HepG2 (cell line): ENCODE data around the gene KCNAB3. TPM values are rescaled to one million over a fixed set of nuclear protein-coding genes. Genes with fewer than 3 reads are reported as not detected.
A peak's percentile ranks its signal among the peaks of the same experiment; 100 is the strongest.

Experiments
- ELF3 ChIP-seq: IDR thresholded peaks from 2 replicates; pipeline ENCODE4 v1.6.1; 2016; ENCODE audit warnings: missing genetic modification reagents, missing compliant biosample characterization
- ESRRA ChIP-seq: sonication (generic); formaldehyde crosslinking; IDR thresholded peaks from 2 replicates; pipeline ENCODE4 v1.5.1; 2020; ENCODE audit warnings: mild to moderate bottlenecking, low read depth, missing genetic modification reagents
- FLYWCH1 ChIP-seq: sonication (generic); formaldehyde crosslinking; IDR thresholded peaks from 2 replicates; pipeline ENCODE4 v1.8.1; 2023; ENCODE audit warnings: mild to moderate bottlenecking, missing genetic modification reagents
- GABPB1 ChIP-seq: IDR thresholded peaks from 2 replicates; pipeline ENCODE4 v1.6.1; 2016; ENCODE audit warnings: mild to moderate bottlenecking, missing genetic modification reagents, moderate library complexity, missing compliant biosample characterization
- GATAD2A ChIP-seq: IDR thresholded peaks from 2 replicates; pipeline ENCODE4 v1.6.1; 2016
- HIVEP1 ChIP-seq: sonication (generic); formaldehyde crosslinking; IDR thresholded peaks from 2 replicates; pipeline ENCODE4 v1.4.0; 2020; ENCODE audit warnings: mild to moderate bottlenecking, missing genetic modification reagents
- HMG20A ChIP-seq: IDR thresholded peaks from 2 replicates; pipeline ENCODE4 v1.6.1; 2016; ENCODE audit warnings: borderline replicate concordance
- KDM3A ChIP-seq: IDR thresholded peaks from 2 replicates; pipeline ENCODE4 v1.6.1; 2018; ENCODE audit warnings: low read depth, missing compliant biosample characterization
- MYNN ChIP-seq: sonication (generic); formaldehyde crosslinking; IDR thresholded peaks from 2 replicates; pipeline ENCODE4 v1.4.0; 2020; ENCODE audit warnings: mild to moderate bottlenecking, low read depth, missing genetic modification reagents
- NAIF1 ChIP-seq: sonication (generic); formaldehyde crosslinking; IDR thresholded peaks from 2 replicates; pipeline ENCODE4 v1.5.0; 2020; ENCODE audit warnings: mild to moderate bottlenecking, missing genetic modification reagents, borderline replicate concordance
- NCOR1 ChIP-seq: fragments of 200-600 bp; sonication (generic); IDR thresholded peaks from 2 replicates; pipeline ENCODE4 v1.7.0; 2017; ENCODE audit warnings: antibody characterized with exemption, low read length, borderline replicate concordance
- NR2C2 ChIP-seq: sonication (generic); formaldehyde crosslinking; IDR thresholded peaks from 2 replicates; pipeline ENCODE4 v1.4.0; 2020; ENCODE audit warnings: missing genetic modification reagents, mild to moderate bottlenecking, moderate library complexity, borderline replicate concordance
- NR2F6 ChIP-seq, 2 experiments: IDR thresholded peaks; 2 replicates each; pipeline ENCODE4 v1.6.1; 2016; ENCODE audit warnings: antibody characterized with exemption in 1 of 2, mild to moderate bottlenecking in 1 of 2
- PHF20 ChIP-seq: sonication (generic); formaldehyde crosslinking; IDR thresholded peaks from 2 replicates; pipeline ENCODE4 v1.5.0; 2020; ENCODE audit warnings: mild to moderate bottlenecking, missing genetic modification reagents
- POLR2A ChIP-seq, 2 experiments: IDR thresholded peaks; 2 replicates each; pipeline ENCODE4 v1.6.1; 2011; ENCODE audit warnings: low read depth in 2 of 2, low read length in 2 of 2, mild to moderate bottlenecking in 1 of 2, moderate library complexity in 1 of 2; ENCODE audit not compliant: insufficient read depth in 1 of 2
- RBFOX2 ChIP-seq: fragments of 200-400 bp; formaldehyde crosslinking; IDR thresholded peaks from 2 replicates; pipeline ENCODE4 v1.6.1; 2017; ENCODE audit warnings: low read depth, mild to moderate bottlenecking, low read length
- SMARCC2 ChIP-seq: fragments of 450-650 bp; IDR thresholded peaks from 2 replicates; pipeline ENCODE4 v1.6.1; 2017; ENCODE audit warnings: antibody characterized with exemption, mild to moderate bottlenecking
- SMYD3 ChIP-seq: sonication (generic); formaldehyde crosslinking; IDR thresholded peaks from 2 replicates; pipeline ENCODE4 v1.8.1; 2023; ENCODE audit warnings: mild to moderate bottlenecking, missing genetic modification reagents
- SRSF9 ChIP-seq: fragments of 200-400 bp; formaldehyde crosslinking; IDR thresholded peaks from 2 replicates; pipeline ENCODE4 v1.6.1; 2018; ENCODE audit warnings: borderline replicate concordance, mild to moderate bottlenecking, low read depth, low read length; ENCODE audit not compliant: insufficient read depth, poor library complexity, severe bottlenecking
- U2AF2 ChIP-seq: fragments of 200-400 bp; formaldehyde crosslinking; IDR thresholded peaks from 2 replicates; pipeline ENCODE4 v1.6.1; 2017; ENCODE audit warnings: low read depth, mild to moderate bottlenecking, low read length
- ZFP36L2 ChIP-seq: sonication (generic); formaldehyde crosslinking; IDR thresholded peaks from 2 replicates; pipeline ENCODE4 v1.4.0; 2020; ENCODE audit warnings: missing genetic modification reagents
- ZNF225 ChIP-seq: sonication (generic); formaldehyde crosslinking; IDR thresholded peaks from 2 replicates; pipeline ENCODE4 v1.4.0; 2020; ENCODE audit warnings: mild to moderate bottlenecking, missing genetic modification reagents
- ZNF441 ChIP-seq: sonication (generic); formaldehyde crosslinking; IDR thresholded peaks from 2 replicates; pipeline ENCODE4 v1.7.0; 2021; ENCODE audit warnings: missing genetic modification reagents, borderline replicate concordance
- ZNF570 ChIP-seq: sonication (generic); formaldehyde crosslinking; IDR thresholded peaks from 2 replicates; pipeline ENCODE4 v1.4.0; 2020; ENCODE audit warnings: mild to moderate bottlenecking, missing genetic modification reagents, borderline replicate concordance
- ZSCAN25 ChIP-seq: sonication (generic); formaldehyde crosslinking; IDR thresholded peaks from 2 replicates; pipeline ENCODE4 v1.8.0; 2022; ENCODE audit warnings: mild to moderate bottlenecking, missing genetic modification reagents
- polyA plus RNA-seq, 8 experiments: library from polyadenylated mRNA; depleted of rRNA in 3 of 8; stranded (reverse) in 7 of 8; unstranded in 1 of 8; fragments of >200 nt; fragmentation: Illumina TruSeq in 4 of 8; extraction: Trizol in 4 of 8; gene quantifications; 2 replicates each; pipeline versions ENCODE4 v1.2.1 to v1.2.3, GENCODE V29; 2011 to 2016; ENCODE audit warnings: low read depth in 4 of 8, missing spikeins in 1 of 8, mixed read lengths in 1 of 8; ENCODE audit not compliant: insufficient read depth in 1 of 8
- total RNA-seq, 5 experiments: library from RNA; depleted of rRNA; stranded (reverse); fragments of >200 nt; fragmentation: Illumina TruSeq; extraction: Trizol; gene quantifications; 2 replicates each; pipeline ENCODE4 v1.2.3, GENCODE V29; 2016; ENCODE audit warnings: low read depth in 1 of 5
- TF ChIP-seq, protein P1 (sequence below): IDR thresholded peaks from 2 replicates; pipeline ENCODE4 v1.6.1; 2016; ENCODE audit warnings: missing genetic modification reagents, missing compliant biosample characterization
- TF ChIP-seq, protein P2 (sequence below): sonication (generic); formaldehyde crosslinking; IDR thresholded peaks from 2 replicates; pipeline ENCODE4 v1.4.0; 2020; ENCODE audit warnings: mild to moderate bottlenecking, missing genetic modification reagents
- TF ChIP-seq, protein P3 (sequence below): sonication (generic); formaldehyde crosslinking; IDR thresholded peaks from 2 replicates; pipeline ENCODE4 v1.5.0; 2020; ENCODE audit warnings: missing genetic modification reagents, mild to moderate bottlenecking, borderline replicate concordance
- TF ChIP-seq, protein P4 (sequence below): sonication (generic); formaldehyde crosslinking; IDR thresholded peaks from 2 replicates; pipeline ENCODE4 v1.4.0; 2020; ENCODE audit warnings: low read depth, mild to moderate bottlenecking, missing genetic modification reagents

The KCNAB3 gene
- total and polyA plus RNA-seq, 2 of the 13 experiments (the other 11 are each of a cell fraction or from before 2014, with no cell fraction given), result 0.29 to 0.88 TPM

DNA sequence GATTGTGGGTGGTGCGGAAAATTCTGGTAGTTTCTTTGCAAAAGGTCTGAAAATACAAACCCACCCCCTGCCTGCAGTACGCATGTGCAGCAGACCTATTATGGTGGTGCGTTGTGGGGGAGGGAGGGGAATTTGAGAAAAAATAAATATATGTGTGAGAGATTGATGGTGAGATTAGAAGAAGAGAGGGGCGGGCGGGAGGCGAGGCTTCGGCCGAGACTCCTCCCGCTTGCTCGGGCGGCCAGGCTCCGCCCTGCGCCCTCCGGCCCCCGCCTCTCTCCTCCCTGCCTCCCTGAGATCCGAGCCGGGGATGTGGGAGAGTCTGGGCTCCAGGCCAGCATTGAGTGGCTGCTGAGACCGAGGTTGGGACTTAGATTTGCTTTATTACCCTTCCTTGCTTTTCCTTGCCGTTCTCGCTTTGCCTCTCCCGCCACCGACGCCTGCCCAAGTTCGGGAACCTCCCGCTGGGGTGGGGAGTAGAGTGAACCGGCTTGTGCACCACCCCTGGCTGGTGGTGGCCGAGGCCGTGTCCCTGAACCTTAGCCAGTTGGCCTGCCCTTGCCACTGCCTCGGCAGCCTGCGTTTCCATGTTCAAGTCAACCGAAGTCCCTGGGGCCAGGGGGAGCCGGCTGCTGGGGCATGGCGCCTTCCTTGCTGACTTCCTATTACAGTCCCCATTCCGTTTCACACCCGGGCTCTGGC, 42.0 kb downstream of the KCNAB3 start (continued):
- TF ChIP-seq KDM3A (CRISPR knock-in tag) (0 out of 2 replicates have a peak, but pooled peaks have one; percentile 30), ELF3 (CRISPR knock-in tag) (peak; percentile 62), ZSCAN25 (CRISPR knock-in tag) (peak; percentile 79), RBFOX2 (peak; percentile 48), HMG20A (CRISPR knock-in tag) (no peak), MYNN (0 out of 2 replicates have a peak, but pooled peaks have one; percentile 52), NCOR1 (no peak; the same call in 1 of the 2 replicates), GATAD2A (0 out of 2 replicates have a peak, but pooled peaks have one; percentile 36), SRSF9 (no peak), ZNF441 (CRISPR knock-in tag) (peak; percentile 66; the same call in 1 of the 2 replicates), SMYD3 (CRISPR knock-in tag) (no peak), NR2C2 (CRISPR knock-in tag) (peak; percentile 40; the same call in 1 of the 2 replicates), SMARCC2 (no peak), ESRRA (CRISPR knock-in tag) (peak; percentile 69; the same call in 1 of the 2 replicates), ZNF225 (CRISPR knock-in tag) (0 out of 2 replicates have a peak, but pooled peaks have one; percentile 62), GABPB1 (CRISPR knock-in tag) (peak; percentile 51), FLYWCH1 (CRISPR knock-in tag) (no peak), NAIF1 (CRISPR knock-in tag) (no peak), ZNF570 (CRISPR knock-in tag) (no peak), ZFP36L2 (CRISPR knock-in tag) (no peak), NR2F6 (IDR thresholded peaks at IDR 0.05) (no peak), NR2F6 (CRISPR knock-in tag; IDR thresholded peaks at IDR 0.05) (peak; percentile 56; the same call in 1 of the 2 replicates), HIVEP1 (CRISPR knock-in tag) (peak; percentile 76), PHF20 (no peak), U2AF2 (no peak), POLR2A (IDR thresholded peaks at IDR 0.05; ENCODE audit: insufficient read depth in 1 of 2, low read depth in 2 of 2, low read length in 2 of 2) (peak; percentile 27 to 74; a peak in 2 of 4 replicates)
- TF ChIP-seq, protein P1, sequence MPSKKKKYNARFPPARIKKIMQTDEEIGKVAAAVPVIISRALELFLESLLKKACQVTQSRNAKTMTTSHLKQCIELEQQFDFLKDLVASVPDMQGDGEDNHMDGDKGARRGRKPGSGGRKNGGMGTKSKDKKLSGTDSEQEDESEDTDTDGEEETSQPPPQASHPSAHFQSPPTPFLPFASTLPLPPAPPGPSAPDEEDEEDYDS (CRISPR knock-in tag), result peak; percentile 51
- TF ChIP-seq, protein P2, sequence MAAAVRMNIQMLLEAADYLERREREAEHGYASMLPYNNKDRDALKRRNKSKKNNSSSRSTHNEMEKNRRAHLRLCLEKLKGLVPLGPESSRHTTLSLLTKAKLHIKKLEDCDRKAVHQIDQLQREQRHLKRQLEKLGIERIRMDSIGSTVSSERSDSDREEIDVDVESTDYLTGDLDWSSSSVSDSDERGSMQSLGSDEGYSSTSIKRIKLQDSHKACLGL (CRISPR knock-in tag), result peak; percentile 78; the same call in 1 of the 2 replicates
- TF ChIP-seq, protein P3, sequence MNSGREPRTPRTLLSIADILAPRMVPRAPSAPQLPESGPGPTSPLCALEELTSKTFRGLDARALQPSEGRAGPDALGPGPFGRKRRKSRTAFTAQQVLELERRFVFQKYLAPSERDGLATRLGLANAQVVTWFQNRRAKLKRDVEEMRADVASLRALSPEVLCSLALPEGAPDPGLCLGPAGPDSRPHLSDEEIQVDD (CRISPR knock-in tag), result peak; percentile 21; the same call in 1 of the 2 replicates
- TF ChIP-seq, protein P4, sequence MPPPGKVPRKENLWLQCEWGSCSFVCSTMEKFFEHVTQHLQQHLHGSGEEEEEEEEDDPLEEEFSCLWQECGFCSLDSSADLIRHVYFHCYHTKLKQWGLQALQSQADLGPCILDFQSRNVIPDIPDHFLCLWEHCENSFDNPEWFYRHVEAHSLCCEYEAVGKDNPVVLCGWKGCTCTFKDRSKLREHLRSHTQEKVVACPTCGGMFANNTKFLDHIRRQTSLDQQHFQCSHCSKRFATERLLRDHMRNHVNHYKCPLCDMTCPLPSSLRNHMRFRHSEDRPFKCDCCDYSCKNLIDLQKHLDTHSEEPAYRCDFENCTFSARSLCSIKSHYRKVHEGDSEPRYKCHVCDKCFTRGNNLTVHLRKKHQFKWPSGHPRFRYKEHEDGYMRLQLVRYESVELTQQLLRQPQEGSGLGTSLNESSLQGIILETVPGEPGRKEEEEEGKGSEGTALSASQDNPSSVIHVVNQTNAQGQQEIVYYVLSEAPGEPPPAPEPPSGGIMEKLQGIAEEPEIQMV, result 0 out of 2 replicates have a peak, but pooled peaks have one; percentile 27
